Natural killer cell treated with Interleukin-12 subunit alpha and Interleukin-12 subunit beta and Interleukin-15 and Interleukin-18, amount 100 ng/mL, for 72 hours (primary cell): ENCODE measurements around the gene ARID1A. TPM values are rescaled to one million over a fixed set of nuclear protein-coding genes. Genes with fewer than 3 reads are reported as not detected.

Experiments
- ATAC-seq, 2 donors: fragments of 150-1000 bp; cut with Tn5 transposase in 1 of 2; sonication (Bioruptor Pico), chemical (Tn5 transposase) in 1 of 2; 2 replicates each; pipeline ENCODE4 v1.10.0; 2021
- DNase-seq: peaks from one replicate; pipeline ENCODE4 v3.0.0; 2022; ENCODE audit warnings: low spot score
- H3K27ac Mint-ChIP-seq, 2 donors: 1 replicate in 1 of 2; 2 replicates in 1 of 2; pipeline ENCODE4 v1.8.0; 2022; ENCODE audit warnings: mixed read lengths in 2 of 2, mild to moderate bottlenecking in 1 of 2, moderate library complexity in 1 of 2
- H3K27me3 Mint-ChIP-seq, 2 donors: 1 replicate in 1 of 2; 2 replicates in 1 of 2; pipeline ENCODE4 v1.8.0; 2022; ENCODE audit warnings: mixed read lengths in 2 of 2
- H3K36me3 Mint-ChIP-seq: one replicate; pipeline ENCODE4 v1.8.0; 2022; ENCODE audit warnings: mixed read lengths
- H3K4me1 Mint-ChIP-seq, 2 donors: 1 replicate in 1 of 2; 2 replicates in 1 of 2; pipeline ENCODE4 v1.8.0; 2022; ENCODE audit warnings: low read depth in 2 of 2, mixed read lengths in 2 of 2, mild to moderate bottlenecking in 1 of 2
- H3K4me3 Mint-ChIP-seq: one replicate; pipeline ENCODE4 v1.8.0; 2022; ENCODE audit warnings: mixed read lengths
- H3K9me3 Mint-ChIP-seq: 2 replicates; pipeline ENCODE4 v1.8.0; 2022; ENCODE audit warnings: mixed read lengths
- total RNA-seq, 2 donors: library from RNA; stranded (reverse); gene quantifications; one replicate each; pipeline ENCODE4 v1.2.3, GENCODE V29; 2022

Gene ARID1A
- total RNA-seq, 2 donors from 2014 or later, result 132 to 196 TPM

DNA sequence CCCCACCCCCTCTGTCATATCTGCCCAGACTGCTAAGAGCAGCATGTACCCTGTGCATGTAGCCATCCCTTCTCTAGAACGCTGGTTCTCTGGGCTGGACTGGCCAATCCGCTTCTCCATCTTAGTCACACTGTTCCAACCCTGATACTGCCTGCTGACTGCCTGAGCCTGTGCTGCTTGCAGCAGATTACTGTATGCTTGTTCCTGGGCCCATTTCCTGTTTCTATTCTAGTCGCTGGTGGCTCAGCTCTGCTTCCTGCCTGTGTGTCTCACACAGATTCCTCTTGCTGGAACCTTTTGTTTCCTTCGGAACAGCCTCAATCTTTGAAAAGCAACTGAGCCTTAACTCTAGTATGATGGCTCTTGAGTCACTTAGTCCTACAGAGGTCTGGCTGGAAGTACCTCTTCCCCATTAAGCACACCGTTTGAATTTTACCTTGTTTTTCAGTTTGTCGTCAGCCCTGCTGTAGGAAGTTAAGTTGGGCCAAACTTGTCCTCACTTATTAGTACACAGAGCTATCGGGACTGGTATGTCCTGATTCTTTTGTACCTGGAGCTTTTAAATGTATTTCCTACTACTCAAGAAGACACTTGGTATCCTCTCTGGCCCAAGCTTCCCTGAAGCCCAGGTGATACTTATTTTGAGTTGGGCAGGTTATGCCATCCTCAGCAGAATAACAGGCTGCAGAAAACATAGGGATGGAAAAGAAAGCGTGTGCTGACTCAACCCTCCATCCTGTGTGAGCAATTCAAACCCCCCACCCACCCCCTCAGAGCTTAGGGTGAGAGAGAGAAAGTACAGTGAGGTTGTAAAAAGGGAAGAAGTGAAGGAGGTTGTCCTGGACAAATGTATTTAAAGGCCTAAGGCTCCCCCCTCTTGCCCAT, 48.5 kb downstream of the ARID1A start:
- H3K4me1 Mint-ChIP-seq, result peaks cover 59 to 60% of the 10 kb centered on the region in 2 donors

GRCh38 chr1:26745191-26745590, 49.4 kb downstream of the ARID1A start:
- H3K27ac Mint-ChIP-seq, result peak overlapping the region; percentile 74 to 83
- H3K27me3 Mint-ChIP-seq, result no peaks in the 10 kb centered on the region
- peaks cover 59 to 60% of the 10 kb centered on the region in 2 donors for H3K4me1 Mint-ChIP-seq
- ATAC-seq (no peak), DNase-seq (no peak)
- H3K36me3 Mint-ChIP-seq, result peaks cover 13% of the 10 kb centered on the region
- no peaks in the 10 kb centered on the region for H3K9me3 Mint-ChIP-seq
- H3K4me3 Mint-ChIP-seq, result peak overlapping the region; percentile 73

More for the DNA sequence above, 48.5 kb downstream of the ARID1A start:
- Mint-ChIP-seq H3K27ac (peak overlapping the region; percentile 74 to 83), H3K9me3 (no peaks in the 10 kb centered on the region), H3K36me3 (peaks cover 15% of the 10 kb centered on the region), H3K4me3 (peak overlapping the region; percentile 73), H3K27me3 (no peaks in the 10 kb centered on the region)
- DNase-seq, result peak; percentile 91
- ATAC-seq, result peak; percentile 99 to 100

DNA sequence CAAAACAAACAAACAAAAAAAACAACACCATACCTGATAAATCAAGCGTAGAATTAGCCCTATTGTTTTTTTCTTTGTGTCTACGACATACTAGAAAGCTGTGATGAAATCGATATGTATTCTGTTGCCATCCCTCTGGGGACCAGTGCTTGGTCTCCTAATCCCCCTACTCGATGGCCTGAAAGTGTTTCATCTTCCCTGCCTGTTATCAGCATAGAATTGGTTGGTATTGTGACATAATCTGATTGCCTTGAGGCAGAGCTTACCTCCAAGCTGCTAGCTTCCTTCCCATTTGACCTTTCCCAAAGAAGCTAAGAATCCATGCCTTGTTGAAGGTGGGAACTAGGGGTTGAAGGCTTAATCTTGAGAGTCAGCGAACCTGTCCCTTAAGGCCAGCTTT, 51.2 kb downstream of the ARID1A start:
- ATAC-seq (no peak), DNase-seq (no peak)
- no peaks in the 10 kb centered on the region for H3K9me3 Mint-ChIP-seq
- peak overlapping the region; percentile 74 to 83 for H3K27ac Mint-ChIP-seq
- no peaks in the 10 kb centered on the region for H3K36me3 Mint-ChIP-seq
- no peak overlapping the region for H3K4me3 Mint-ChIP-seq
- H3K27me3 Mint-ChIP-seq, result no peaks in the 10 kb centered on the region
- peaks cover 57 to 63% of the 10 kb centered on the region in 2 donors for H3K4me1 Mint-ChIP-seq

DNA sequence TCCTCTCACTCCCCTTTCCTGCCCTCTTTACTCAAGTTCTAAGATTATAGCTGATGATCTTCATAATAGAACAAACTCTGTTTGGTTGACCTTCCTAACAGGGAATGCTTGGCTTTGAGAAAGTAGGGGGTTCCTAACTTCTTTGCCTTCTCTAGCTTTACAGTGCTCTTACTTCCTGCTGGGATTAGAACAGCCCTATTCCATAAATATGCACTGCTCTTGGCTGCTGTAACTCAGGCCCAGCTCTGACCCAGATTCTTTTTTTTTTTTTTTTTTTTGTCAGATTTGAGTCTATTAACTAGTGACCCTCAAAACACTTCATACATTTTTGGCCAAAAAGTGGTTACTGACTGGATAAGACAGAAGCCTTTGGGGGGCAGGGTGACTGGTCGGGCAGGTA, 52.5 kb downstream of the ARID1A start:
- Mint-ChIP-seq H3K4me1 (peaks cover 65 to 70% of the 10 kb centered on the region in 2 donors), H3K9me3 (no peaks in the 10 kb centered on the region), H3K4me3 (no peak overlapping the region), H3K27me3 (no peaks in the 10 kb centered on the region), H3K27ac (peak overlapping the region; percentile 74 to 83), H3K36me3 (no peaks in the 10 kb centered on the region)
- no peak for ATAC-seq
- DNase-seq, result no peak

DNA sequence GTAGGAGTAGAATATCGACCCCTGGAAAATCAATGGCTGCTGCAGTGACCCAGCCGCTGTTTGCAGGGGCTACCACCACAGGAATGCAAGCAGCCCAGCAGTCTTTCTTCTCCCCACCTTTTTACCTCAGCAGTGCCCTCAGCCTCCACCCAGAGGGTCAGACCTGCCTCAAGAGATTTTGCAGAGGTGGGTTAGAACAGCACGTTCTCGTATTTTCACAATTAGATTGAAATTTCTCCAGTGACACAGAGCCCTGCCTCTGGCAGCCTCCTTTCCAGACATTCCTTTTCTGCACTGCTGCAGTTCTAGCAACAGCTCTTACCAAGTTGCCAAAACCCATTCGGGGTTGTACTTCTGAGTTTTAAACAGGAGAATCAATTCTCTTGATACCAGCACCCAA, 53.6 kb downstream of the ARID1A start:
- H3K27ac Mint-ChIP-seq, result peak overlapping the region; percentile 66 to 79
- peaks cover 57 to 66% of the 10 kb centered on the region in 2 donors for H3K4me1 Mint-ChIP-seq
- no peaks in the 10 kb centered on the region for H3K36me3 Mint-ChIP-seq
- H3K4me3 Mint-ChIP-seq, result no peak overlapping the region
- ATAC-seq (no peak), DNase-seq (no peak)
- H3K27me3 Mint-ChIP-seq, result no peaks in the 10 kb centered on the region
- H3K9me3 Mint-ChIP-seq, result no peaks in the 10 kb centered on the region

- Mint-ChIP-seq H3K4me3 (no peak overlapping the region), H3K4me1 (peaks cover 51 to 65% of the 10 kb centered on the region in 2 donors), H3K27me3 (no peaks in the 10 kb centered on the region), H3K9me3 (no peaks in the 10 kb centered on the region), H3K27ac (peak overlapping the region; percentile 66 to 79), H3K36me3 (no peaks in the 10 kb centered on the region)
- DNase-seq (no peak), ATAC-seq (no peak)
These were observed 54.6 kb downstream of the ARID1A start for GRCh38 chr1:26750428-26750827.

DNA sequence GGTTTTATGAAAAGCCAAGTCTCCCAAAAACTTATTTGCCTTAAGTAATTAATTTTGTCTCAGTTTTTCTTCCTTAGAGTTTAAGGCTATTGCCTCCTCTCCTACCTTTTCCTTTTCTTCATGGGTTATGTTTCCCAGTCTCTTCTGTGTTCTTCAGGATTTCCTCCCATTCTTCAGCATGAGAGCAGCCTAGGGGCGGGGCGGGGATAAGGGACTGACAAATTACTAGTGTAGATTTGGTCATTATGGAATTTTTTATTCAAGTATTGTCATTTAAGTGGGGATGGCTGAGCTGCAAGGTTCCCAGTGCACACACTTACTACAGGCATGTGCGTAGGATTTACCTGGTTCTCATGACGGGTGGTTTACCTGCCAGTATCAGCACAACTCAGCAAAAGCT, 56.7 kb downstream of the ARID1A start:
- DNase-seq (no peak), ATAC-seq (no peak)
- no peak overlapping the region for H3K4me3 Mint-ChIP-seq
- H3K9me3 Mint-ChIP-seq, result no peaks in the 10 kb centered on the region
- H3K27me3 Mint-ChIP-seq, result no peaks in the 10 kb centered on the region
- H3K36me3 Mint-ChIP-seq, result no peaks in the 10 kb centered on the region
- H3K4me1 Mint-ChIP-seq, result peaks cover 46 to 56% of the 10 kb centered on the region in 2 donors
- peak overlapping the region; percentile 62 to 72 for H3K27ac Mint-ChIP-seq

DNA sequence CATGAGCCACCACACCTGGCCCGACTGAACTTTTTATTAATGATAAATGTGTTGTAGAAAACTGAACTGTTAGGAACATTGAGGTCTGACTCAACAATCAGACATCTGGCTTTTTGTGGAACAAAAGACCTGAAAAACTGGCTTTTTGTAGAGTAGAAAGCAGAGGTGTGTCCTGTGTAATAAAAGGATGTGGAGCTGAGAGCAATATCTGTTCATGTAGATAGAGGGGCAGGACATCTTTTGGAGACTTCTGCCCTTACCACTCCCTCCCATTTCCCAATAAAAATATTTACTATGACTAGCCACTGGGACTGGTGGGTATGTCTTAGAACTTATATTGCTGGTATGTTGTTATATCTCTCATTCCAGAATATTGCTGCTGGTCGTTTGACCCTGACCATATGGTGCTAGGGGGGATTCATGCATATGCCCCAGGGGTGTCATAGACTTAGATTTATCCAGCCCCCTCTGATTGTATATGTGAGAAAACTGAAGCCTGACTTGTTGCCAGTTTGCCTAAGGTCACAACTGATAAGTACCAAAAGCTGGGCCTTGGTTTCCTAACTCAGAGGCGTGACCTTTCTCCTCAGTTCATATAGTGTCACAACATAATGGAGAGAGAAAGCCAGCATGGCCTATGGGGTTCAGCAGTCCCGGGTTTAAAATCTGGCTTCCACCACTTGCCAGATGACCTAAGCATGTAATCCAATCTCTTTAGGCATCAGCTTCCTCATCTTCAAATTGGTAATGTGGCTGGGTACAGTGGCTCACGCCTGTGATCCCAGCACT, 58.5 kb downstream of the ARID1A start:
- Mint-ChIP-seq H3K36me3 (no peaks in the 10 kb centered on the region), H3K27me3 (no peaks in the 10 kb centered on the region), H3K9me3 (no peaks in the 10 kb centered on the region), H3K4me1 (peaks cover 38 to 53% of the 10 kb centered on the region in 2 donors), H3K4me3 (no peak overlapping the region), H3K27ac (peak overlapping the region; percentile 38 to 68)
- ATAC-seq (no peak), DNase-seq (no peak)

- Mint-ChIP-seq H3K4me3 (no peak overlapping the region), H3K27ac (peak overlapping the region in 1 of 2 donors; percentile 50), H3K27me3 (no peaks in the 10 kb centered on the region), H3K36me3 (peaks cover 12% of the 10 kb centered on the region), H3K9me3 (no peaks in the 10 kb centered on the region), H3K4me1 (peaks cover 6 to 28% of the 10 kb centered on the region in 2 donors)
- ATAC-seq, result no peak
- no peak for DNase-seq
These were observed 62.5 kb downstream of the ARID1A start for GRCh38 chr1:26758358-26758757.

DNA sequence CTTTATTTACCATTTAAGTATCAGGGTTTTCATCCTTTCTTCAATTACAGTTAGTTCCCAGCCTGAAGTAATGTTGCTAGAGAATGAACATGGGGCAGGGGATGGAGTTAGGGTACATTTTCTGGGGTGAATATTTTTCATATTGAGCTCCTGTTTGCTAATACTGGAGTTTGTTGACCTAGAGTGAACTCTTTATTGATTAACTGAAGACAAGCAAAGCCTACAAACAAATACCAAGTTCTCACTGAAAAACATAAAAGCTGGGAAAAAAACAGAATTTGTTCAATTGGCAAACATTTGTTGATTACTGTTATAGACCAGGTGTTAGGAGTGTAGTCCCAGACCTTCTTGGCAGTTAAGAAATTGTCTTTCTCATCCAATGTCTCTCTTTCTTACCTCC, 63.7 kb downstream of the ARID1A start:
- peaks cover 9 to 26% of the 10 kb centered on the region in 2 donors for H3K4me1 Mint-ChIP-seq
- DNase-seq, result no peak
- no peak overlapping the region for H3K4me3 Mint-ChIP-seq
- H3K27ac Mint-ChIP-seq, result peak overlapping the region; percentile 43 to 83
- peaks cover 16% of the 10 kb centered on the region for H3K36me3 Mint-ChIP-seq
- no peak for ATAC-seq
- no peaks in the 10 kb centered on the region for H3K27me3 Mint-ChIP-seq
- no peaks in the 10 kb centered on the region for H3K9me3 Mint-ChIP-seq

- Mint-ChIP-seq H3K9me3 (no peaks in the 10 kb centered on the region), H3K27ac (peak overlapping the region; percentile 39 to 40), H3K4me3 (no peak overlapping the region), H3K36me3 (peaks cover 17% of the 10 kb centered on the region), H3K4me1 (peaks cover 9 to 22% of the 10 kb centered on the region in 2 donors), H3K27me3 (no peaks in the 10 kb centered on the region)
- DNase-seq (no peak), ATAC-seq (no peak)
These were observed 65.4 kb downstream of the ARID1A start for GRCh38 chr1:26761217-26761616.

DNA sequence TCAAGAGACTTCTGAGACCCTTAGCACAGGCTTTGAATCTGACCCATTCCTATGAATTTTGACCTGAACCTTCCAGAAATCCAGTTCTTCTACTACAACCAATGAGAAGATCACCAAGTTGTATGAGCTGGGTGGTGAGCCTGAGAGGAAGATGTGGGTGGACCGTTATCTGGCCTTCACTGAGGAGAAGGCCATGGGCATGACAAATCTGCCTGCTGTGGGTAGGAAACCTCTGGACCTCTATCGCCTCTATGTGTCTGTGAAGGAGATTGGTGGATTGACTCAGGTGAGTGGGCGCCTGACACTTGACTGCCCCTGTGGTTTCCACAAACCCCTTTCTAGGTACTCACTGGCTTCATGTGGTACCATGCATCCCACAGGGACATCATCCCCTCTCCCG, 71.9 kb downstream of the ARID1A start:
- Mint-ChIP-seq H3K9me3 (no peaks in the 10 kb centered on the region), H3K27ac (peak overlapping the region; percentile 73 to 76), H3K4me1 (peaks cover 31 to 46% of the 10 kb centered on the region in 2 donors), H3K27me3 (no peaks in the 10 kb centered on the region), H3K4me3 (no peak overlapping the region), H3K36me3 (peaks cover 35% of the 10 kb centered on the region)
- ATAC-seq, result peak in 1 of 2 donors; percentile 46
- DNase-seq, result no peak

DNA sequence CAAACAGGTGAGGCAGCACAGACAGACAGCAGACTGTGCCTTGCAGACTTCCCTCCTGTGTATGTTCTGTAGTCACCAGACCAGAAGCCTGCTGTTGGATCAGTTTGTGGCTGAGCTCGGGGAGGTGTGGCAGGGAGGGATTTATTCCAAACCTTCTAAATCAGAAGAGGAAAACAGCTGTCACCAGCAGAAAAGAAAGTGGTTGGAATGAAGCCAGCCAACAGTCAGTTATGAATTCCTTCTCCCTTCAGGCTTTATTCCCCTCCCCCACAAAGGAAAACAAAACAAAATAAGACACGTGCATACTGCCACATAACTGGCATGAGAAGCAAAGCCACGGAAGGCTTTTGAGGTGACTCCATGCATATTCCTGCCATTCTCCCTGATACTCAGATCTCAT, 72.9 kb downstream of the ARID1A start:
- Mint-ChIP-seq H3K36me3 (peaks cover 45% of the 10 kb centered on the region), H3K27me3 (no peaks in the 10 kb centered on the region), H3K4me3 (no peak overlapping the region), H3K4me1 (peaks cover 35 to 46% of the 10 kb centered on the region in 2 donors), H3K9me3 (no peaks in the 10 kb centered on the region), H3K27ac (peak overlapping the region; percentile 73 to 76)
- DNase-seq, result no peak
- ATAC-seq, result no peak

DNA sequence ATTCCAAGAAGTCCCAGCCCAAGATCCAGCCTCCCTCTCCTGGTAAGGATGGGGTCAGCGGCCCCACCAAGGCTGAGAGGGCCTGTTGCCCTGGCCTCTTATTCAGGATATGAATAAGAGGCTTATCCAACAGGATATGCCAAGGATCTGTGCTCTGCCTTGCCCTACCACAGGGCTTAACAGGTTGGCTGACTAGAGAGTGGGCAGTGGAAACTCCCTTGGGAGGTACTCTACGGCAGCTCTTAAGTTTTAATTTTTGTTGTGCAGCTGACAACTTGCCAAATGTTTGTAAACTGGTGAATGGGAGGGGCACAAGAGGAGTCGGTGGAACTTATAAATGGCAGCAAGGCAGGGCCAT, 75.4 kb downstream of the ARID1A start:
- Mint-ChIP-seq H3K9me3 (no peaks in the 10 kb centered on the region), H3K4me1 (peaks cover 33 to 41% of the 10 kb centered on the region in 2 donors), H3K27ac (peak overlapping the region; percentile 72 to 74), H3K36me3 (peaks cover 45% of the 10 kb centered on the region), H3K27me3 (no peaks in the 10 kb centered on the region), H3K4me3 (no peak overlapping the region)
- DNase-seq (no peak), ATAC-seq (no peak)
